Stimulated activated CD4-positive, alpha-beta T cell treated with anti-CD3 and anti-CD28 coated beads, Interleukin-4, amount 100 ng/mL, for 48 hours (primary cell): ENCODE results near the gene KLK15.

Source experiments
- DNase-seq, 2 donors: peaks; one replicate each; pipeline ENCODE4 v3.0.0-alpha.2; 2020; ENCODE audit warnings: low read depth in 2 of 2

The KLK15 gene

DNA sequence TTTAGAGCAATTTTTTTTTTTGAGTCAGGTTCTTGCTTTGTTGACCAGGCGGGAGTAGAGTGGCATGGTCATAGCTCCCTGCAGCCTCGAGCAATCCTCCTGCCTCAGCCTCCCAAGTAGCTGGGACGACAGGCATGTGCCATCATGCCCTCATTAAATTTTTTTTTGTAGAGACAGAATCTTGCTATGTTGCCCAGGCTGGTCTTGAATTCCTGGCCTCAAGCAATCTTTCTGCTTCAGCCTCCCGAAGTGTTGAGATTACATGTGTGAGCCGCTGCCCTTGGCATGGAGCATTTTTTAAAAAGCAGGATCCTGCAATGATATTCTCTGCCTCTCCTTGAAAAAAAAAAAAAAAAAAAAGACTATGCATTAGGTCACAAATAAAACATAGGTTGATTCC, 57.2 kb downstream of the KLK15 start:
- no peak for DNase-seq
